ENCODE data around the gene PSMB10.
"Not testable (repeated sequence)": the region's sequence is repeated elsewhere in the genome, so short reads cannot be mapped to it uniquely, and the experiment has no call there.

The PSMB10 gene

GRCh38 chr16:67926181-67926750 lies 10.4 kb downstream of the PSMB10 start:
- no peak for DNase-seq (ENCODE audit: low read depth in 2 of 2)

- DNase-seq (ENCODE audit: low read depth in 2 of 2) = no peak
These were observed 12.3 kb downstream of the PSMB10 start for GRCh38 chr16:67924140-67924906.

- no peak for DNase-seq (ENCODE audit: low read depth in 2 of 2)
These were observed 13.1 kb downstream of the PSMB10 start for GRCh38 chr16:67923414-67924116.

GRCh38 chr16:67922740-67923139 lies 13.9 kb downstream of the PSMB10 start:
- no peak for DNase-seq (ENCODE audit: low read depth in 2 of 2)

- DNase-seq (ENCODE audit: low read depth in 2 of 2) = no peak
These were observed 14.4 kb downstream of the PSMB10 start for GRCh38 chr16:67922221-67922620.

GRCh38 chr16:67919622-67920221 lies 16.9 kb downstream of the PSMB10 start:
- no peak for DNase-seq (ENCODE audit: low read depth in 2 of 2)

- no peak for DNase-seq (ENCODE audit: low read depth in 2 of 2)
These were observed 18.8 kb downstream of the PSMB10 start for GRCh38 chr16:67917852-67918236.

- DNase-seq (ENCODE audit: low read depth in 2 of 2) = no peak
These were observed 19.4 kb downstream of the PSMB10 start for GRCh38 chr16:67917140-67917851.

GRCh38 chr16:67915831-67916723 lies 20.6 kb downstream of the PSMB10 start:
- no peak for DNase-seq (ENCODE audit: low read depth in 2 of 2)

- not testable (repeated sequence) for DNase-seq (ENCODE audit: low read depth in 2 of 2)
These were observed 21.2 kb downstream of the PSMB10 start for GRCh38 chr16:67915496-67915769.

GRCh38 chr16:67914758-67915495 lies 21.7 kb downstream of the PSMB10 start:
- no peak for DNase-seq (ENCODE audit: low read depth in 2 of 2)

- DNase-seq (ENCODE audit: low read depth in 2 of 2) = no peak
These were observed 26.5 kb downstream of the PSMB10 start for GRCh38 chr16:67910158-67910557.

- no peak for DNase-seq (ENCODE audit: low read depth in 2 of 2)
These were observed 27.5 kb downstream of the PSMB10 start for GRCh38 chr16:67909056-67909742.

GRCh38 chr16:67907397-67908180 lies 29.1 kb downstream of the PSMB10 start:
- DNase-seq (ENCODE audit: low read depth in 2 of 2) = no peak

- DNase-seq (ENCODE audit: low read depth in 2 of 2) = no peak
These were observed 33.8 kb downstream of the PSMB10 start for GRCh38 chr16:67902831-67903230.

- DNase-seq (ENCODE audit: low read depth in 2 of 2) = no peak
These were observed 34.9 kb downstream of the PSMB10 start for GRCh38 chr16:67901734-67902133.

GRCh38 chr16:67897231-67897630 lies 39.4 kb downstream of the PSMB10 start:
- no peak for DNase-seq (ENCODE audit: low read depth in 2 of 2)

GRCh38 chr16:67893743-67894399 lies 42.8 kb downstream of the PSMB10 start:
- DNase-seq (ENCODE audit: low read depth in 2 of 2) = no peak
